SH-SY5Y (cell line): ENCODE data around the gene GALNTL6.

Source experiments
- GATA2 ChIP-seq: IDR thresholded peaks from 2 replicates; pipeline ENCODE4 v1.6.1; 2011; ENCODE audit warnings: mild to moderate bottlenecking, low read depth, low read length
- GATA3 ChIP-seq: IDR thresholded peaks from 2 replicates; pipeline ENCODE4 v1.6.1; 2011; ENCODE audit warnings: low read depth, mild to moderate bottlenecking, low read length, moderate library complexity

GRCh38 chr4:172819353-172819752 lies 1006.1 kb downstream of the GALNTL6 start:
- no peak for TF ChIP-seq GATA2
- no peak for TF ChIP-seq GATA3
